Measurements from ENCODE around the gene MIER3.

Gene MIER3

DNA sequence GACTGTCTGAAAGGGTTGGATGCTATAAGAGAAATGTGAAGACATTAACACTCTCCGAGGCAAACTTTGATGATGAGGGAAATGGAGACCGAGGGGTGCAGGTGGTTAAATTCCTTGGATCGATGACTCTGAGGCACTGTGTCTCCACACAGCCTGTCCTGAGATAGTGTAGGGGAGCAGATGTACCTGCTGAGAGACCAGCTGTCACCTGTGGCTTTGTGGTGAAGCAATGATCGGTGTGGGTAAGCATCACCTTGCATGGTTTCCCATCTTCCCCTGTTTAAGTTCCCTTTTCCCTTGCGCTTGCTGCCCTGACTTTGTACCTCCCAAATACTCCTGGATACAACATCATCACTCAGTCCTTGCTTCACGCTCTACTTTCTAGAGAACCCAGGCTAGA, 9.8 kb upstream of the MIER3 start:
- TF ChIP-seq, protein P1, sequence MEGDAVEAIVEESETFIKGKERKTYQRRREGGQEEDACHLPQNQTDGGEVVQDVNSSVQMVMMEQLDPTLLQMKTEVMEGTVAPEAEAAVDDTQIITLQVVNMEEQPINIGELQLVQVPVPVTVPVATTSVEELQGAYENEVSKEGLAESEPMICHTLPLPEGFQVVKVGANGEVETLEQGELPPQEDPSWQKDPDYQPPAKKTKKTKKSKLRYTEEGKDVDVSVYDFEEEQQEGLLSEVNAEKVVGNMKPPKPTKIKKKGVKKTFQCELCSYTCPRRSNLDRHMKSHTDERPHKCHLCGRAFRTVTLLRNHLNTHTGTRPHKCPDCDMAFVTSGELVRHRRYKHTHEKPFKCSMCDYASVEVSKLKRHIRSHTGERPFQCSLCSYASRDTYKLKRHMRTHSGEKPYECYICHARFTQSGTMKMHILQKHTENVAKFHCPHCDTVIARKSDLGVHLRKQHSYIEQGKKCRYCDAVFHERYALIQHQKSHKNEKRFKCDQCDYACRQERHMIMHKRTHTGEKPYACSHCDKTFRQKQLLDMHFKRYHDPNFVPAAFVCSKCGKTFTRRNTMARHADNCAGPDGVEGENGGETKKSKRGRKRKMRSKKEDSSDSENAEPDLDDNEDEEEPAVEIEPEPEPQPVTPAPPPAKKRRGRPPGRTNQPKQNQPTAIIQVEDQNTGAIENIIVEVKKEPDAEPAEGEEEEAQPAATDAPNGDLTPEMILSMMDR (IDR thresholded peaks at IDR 0.05; ENCODE audit: low read depth, low read length, missing control alignments) = no peak
- no peak for DNase-seq (ENCODE audit: extremely low read depth, low read depth)
- no peak overlapping the region for H3K4me3 ChIP-seq (replicated peaks; ENCODE audit: low read depth, low read length)

DNA sequence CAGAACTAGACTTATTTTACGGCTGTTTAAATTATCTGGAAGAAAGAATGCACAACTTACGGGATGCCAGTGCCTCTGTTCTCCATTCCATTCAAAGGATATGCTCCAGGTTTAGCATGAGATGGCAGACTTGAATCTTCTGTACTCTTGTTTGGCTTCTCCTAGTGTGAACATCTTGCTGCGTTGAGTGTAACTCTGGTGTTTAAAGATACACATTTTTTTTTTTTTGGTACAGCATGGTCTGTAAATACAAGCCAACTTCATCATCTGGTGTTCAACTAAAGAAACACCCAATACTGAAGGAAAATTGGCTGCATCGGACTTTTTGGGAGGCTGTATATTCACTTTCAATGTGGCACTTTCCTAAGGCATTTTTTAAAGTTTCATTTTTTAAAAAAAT, 7.4 kb upstream of the MIER3 start:
- DNase-seq (ENCODE audit: extremely low read depth, low read depth) = no peak
- TF ChIP-seq, protein P1 (IDR thresholded peaks at IDR 0.05; ENCODE audit: low read depth, low read length, missing control alignments) = no peak

DNA sequence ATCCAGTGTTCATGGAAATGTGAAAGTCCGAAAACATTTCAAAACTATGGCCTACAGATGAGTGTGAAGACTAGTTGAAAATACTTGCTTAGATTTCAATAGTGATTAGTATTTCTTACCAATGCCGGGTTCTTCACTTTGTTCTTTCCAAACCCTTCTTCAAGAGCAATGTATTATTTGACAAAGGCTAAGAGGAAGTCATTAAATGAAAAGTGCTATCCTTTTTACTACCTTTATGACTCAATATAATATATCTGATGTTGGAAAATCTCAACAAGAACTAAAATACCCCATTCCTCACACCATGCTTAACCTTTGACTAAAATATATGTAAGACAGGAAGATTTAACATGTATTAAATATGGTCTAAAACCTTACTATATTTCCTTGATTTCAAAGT, 6.7 kb upstream of the MIER3 start:
- H3K4me3 ChIP-seq (replicated peaks; ENCODE audit: low read depth, low read length) = no peak overlapping the region
- no peak for DNase-seq (ENCODE audit: extremely low read depth, low read depth)
- TF ChIP-seq, protein P1 (IDR thresholded peaks at IDR 0.05; ENCODE audit: low read depth, low read length, missing control alignments) = no peak

More for the DNA sequence above, 7.4 kb upstream of the MIER3 start:
- no peak overlapping the region for H3K4me3 ChIP-seq (replicated peaks; ENCODE audit: low read depth, low read length)

DNA sequence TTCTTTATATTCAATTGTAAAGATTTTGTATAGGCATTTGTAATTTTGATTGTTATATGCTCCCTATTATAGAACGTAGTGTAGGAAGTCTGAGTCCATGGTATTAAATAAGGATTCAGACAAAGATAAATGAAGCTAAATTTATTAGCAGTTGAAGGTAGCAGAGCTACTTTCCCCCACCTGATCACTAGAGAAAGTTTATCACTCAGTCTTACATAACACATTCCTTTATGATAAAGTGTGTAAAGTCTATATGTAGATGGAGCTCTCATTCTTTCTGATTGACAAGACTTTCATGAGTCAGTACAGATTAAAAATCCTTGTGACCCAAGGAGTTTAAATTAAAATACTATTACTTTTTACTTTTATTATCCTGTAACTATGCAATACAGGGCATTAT, 2.3 kb upstream of the MIER3 start:
- H3K4me3 ChIP-seq (replicated peaks; ENCODE audit: low read depth, low read length) = no peak overlapping the region
- TF ChIP-seq, protein P1 (IDR thresholded peaks at IDR 0.05; ENCODE audit: low read depth, low read length, missing control alignments) = no peak

DNA sequence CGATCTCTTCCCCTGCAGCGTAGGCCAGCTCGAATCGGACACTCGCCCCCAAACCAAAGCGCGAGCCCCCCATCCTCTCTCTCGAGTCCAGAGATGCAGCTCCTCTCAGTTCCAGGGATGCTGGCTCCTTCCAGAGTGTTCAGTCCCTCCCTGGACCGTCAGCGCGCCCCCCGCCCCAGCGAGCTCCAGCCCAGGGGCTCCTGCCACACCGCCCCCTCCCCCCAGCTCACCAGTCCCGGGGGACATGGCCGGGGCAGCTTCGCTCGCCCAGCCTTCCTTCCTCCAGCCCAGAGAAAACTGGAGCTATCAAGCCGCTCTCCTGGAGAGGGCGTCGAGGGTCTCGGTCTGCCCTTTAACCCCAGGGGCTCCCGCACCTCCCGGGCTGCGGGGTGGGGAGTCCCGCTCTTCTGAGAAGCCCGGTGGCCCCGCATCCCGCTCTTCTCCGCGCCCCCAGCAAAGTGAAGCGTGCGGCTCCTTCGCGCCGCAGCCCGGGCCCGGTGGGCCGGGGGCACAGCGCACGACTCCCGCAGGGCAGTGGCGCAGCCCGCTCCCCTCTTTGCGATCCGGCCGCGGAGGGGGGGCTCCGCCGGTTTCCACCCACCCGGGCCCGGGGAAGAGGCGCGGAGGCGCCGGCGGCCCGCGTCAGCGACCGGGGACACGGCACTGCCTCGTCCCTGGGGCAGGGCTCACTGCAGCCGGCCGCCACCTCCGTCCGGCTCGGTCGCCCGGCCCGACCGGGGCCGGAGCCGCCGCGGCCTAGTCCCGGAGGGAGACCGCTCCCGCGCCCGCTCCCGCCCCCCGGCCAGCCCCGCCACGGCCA, 587 bp downstream of the MIER3 start:
- DNase-seq (ENCODE audit: extremely low read depth, low read depth) = no peak
- peak overlapping the region; percentile 79 for H3K4me3 ChIP-seq (replicated peaks; ENCODE audit: low read depth, low read length)
- TF ChIP-seq, protein P1 (IDR thresholded peaks at IDR 0.05; ENCODE audit: low read depth, low read length, missing control alignments) = no peak

More for the DNA sequence above, 2.3 kb upstream of the MIER3 start:
- no peak for DNase-seq (ENCODE audit: extremely low read depth, low read depth)

DNA sequence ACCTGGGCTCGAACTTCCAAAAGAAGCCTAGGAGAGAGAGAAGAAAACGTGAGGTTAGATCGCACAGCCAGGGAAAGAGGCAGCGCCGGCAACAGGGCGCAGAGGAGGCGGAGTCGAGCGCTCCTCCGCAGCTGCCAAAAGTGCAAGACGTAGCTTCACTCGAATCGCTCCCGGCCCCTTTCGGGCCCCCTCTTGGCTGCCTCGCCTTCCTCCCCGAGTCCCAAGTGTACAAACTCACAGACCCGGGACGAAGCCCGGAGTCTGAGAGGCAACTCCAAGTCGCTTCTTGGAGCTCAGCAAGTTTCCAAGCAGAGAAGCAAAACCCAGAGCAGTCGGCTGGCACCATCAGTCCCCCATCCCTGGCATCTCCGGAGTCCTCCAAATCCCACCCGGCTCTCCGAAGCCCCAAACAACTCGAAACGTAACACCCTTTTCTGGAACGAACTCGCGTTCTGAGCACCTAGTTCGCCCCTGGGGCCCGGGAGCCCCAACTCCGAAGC, 1.2 kb downstream of the MIER3 start:
- H3K4me3 ChIP-seq (replicated peaks; ENCODE audit: low read depth, low read length) = peak overlapping the region; percentile 79
- peak; percentile 22 for DNase-seq (ENCODE audit: extremely low read depth, low read depth)
- TF ChIP-seq, protein P1 (IDR thresholded peaks at IDR 0.05; ENCODE audit: low read depth, low read length, missing control alignments) = no peak

All from HFF-Myc (cell line).